DOHH2 (cell line): ENCODE data around the gene RABIF.

Experiments used
- H3F3A ChIP-seq: fragments of 200-600 bp; sonication (generic), shearing (Covaris generic); 2 replicates; pipeline ENCODE4 v1.6.0; 2016; ENCODE audit warnings: antibody characterized with exemption, mild to moderate bottlenecking; ENCODE audit not compliant: control insufficient read depth, insufficient read depth
- H3K27ac ChIP-seq: fragments of 200-600 bp; sonication (generic); 2 replicates; pipeline ENCODE4 v1.5.1; 2014; ENCODE audit warnings: low read depth, mild to moderate bottlenecking, low read length, moderate library complexity
- H3K27me3 ChIP-seq: fragments of 200-600 bp; sonication (generic); 2 replicates; pipeline ENCODE4 v1.6.1; 2014; ENCODE audit warnings: mild to moderate bottlenecking, low read length, mixed read lengths; ENCODE audit not compliant: control insufficient read depth
- H3K36me3 ChIP-seq: fragments of 200-600 bp; sonication (generic); 2 replicates; pipeline ENCODE4 v1.6.1; 2014; ENCODE audit warnings: mild to moderate bottlenecking, low read length, moderate library complexity, mixed read lengths; ENCODE audit not compliant: control insufficient read depth
- H3K4me1 ChIP-seq: fragments of 200-600 bp; sonication (generic); 2 replicates; pipeline ENCODE4 v1.6.1; 2014; ENCODE audit warnings: mild to moderate bottlenecking, low read length, mixed read lengths; ENCODE audit not compliant: control insufficient read depth
- H3K4me2 ChIP-seq: fragments of 200-600 bp; sonication (generic); 2 replicates; pipeline ENCODE4 v1.6.0; 2014; ENCODE audit warnings: mild to moderate bottlenecking, low read length, moderate library complexity
- H3K4me3 ChIP-seq: fragments of 200-600 bp; sonication (generic); 2 replicates; pipeline ENCODE4 v1.5.1; 2014; ENCODE audit warnings: mild to moderate bottlenecking, low read length, mixed read lengths
- H3K79me2 ChIP-seq: fragments of 200-600 bp; sonication (generic); 2 replicates; pipeline ENCODE4 v1.6.1; 2014; ENCODE audit warnings: mild to moderate bottlenecking, low read length, mixed read lengths; ENCODE audit not compliant: control insufficient read depth
- H3K9me2 ChIP-seq: fragments of 200-600 bp; sonication (generic); replicated peaks from 2 replicates; pipeline ENCODE4 v1.6.1; 2014; ENCODE audit warnings: mild to moderate bottlenecking, low read length, mixed read lengths; ENCODE audit not compliant: control insufficient read depth
- H3K9me3 ChIP-seq: fragments of 200-600 bp; sonication (generic); 2 replicates; pipeline ENCODE4 v1.6.1; 2014; ENCODE audit warnings: antibody characterized with exemption, low read length, mixed read lengths; ENCODE audit not compliant: control insufficient read depth, insufficient read depth
- H4K20me1 ChIP-seq: fragments of 200-600 bp; sonication (generic); 2 replicates; pipeline ENCODE4 v1.6.0; 2014; ENCODE audit warnings: low read depth, mild to moderate bottlenecking, antibody characterized with exemption, low read length, moderate library complexity; ENCODE audit not compliant: control insufficient read depth, insufficient read depth
- CTCF ChIP-seq: fragments of 200-600 bp; sonication (generic); IDR thresholded peaks from one replicate; pipeline ENCODE4 v1.5.1; 2014; ENCODE audit warnings: antibody characterized with exemption, mild to moderate bottlenecking, low read depth, low read length; ENCODE audit not compliant: poor library complexity, severe bottlenecking
- EZH2phosphoT487 ChIP-seq: fragments of 200-600 bp; sonication (generic); IDR thresholded peaks from 2 replicates; pipeline ENCODE4 v1.6.1; 2017; ENCODE audit warnings: borderline replicate concordance, mild to moderate bottlenecking, antibody characterized with exemption, low read length, moderate library complexity, mixed read lengths

Gene RABIF

GRCh38 chr1:202901555-202901954, 12.6 kb upstream of the RABIF start:
- Histone ChIP-seq H3K4me2 (no peak overlapping the region), H3K4me1 (no peaks in the 10 kb centered on the region), H3K4me3 (no peak overlapping the region), H3K9me3 (no peaks in the 10 kb centered on the region), H3K27ac (no peak overlapping the region), H3F3A (no peaks in the 10 kb centered on the region), H3K27me3 (no peaks in the 10 kb centered on the region), H3K9me2 (no peaks in the 10 kb centered on the region), H3K36me3 (peaks cover 29% of the 10 kb centered on the region), H4K20me1 (no peaks in the 10 kb centered on the region), H3K79me2 (no peaks in the 10 kb centered on the region)
- no peak for TF ChIP-seq EZH2phosphoT487
- TF ChIP-seq CTCF: no peak

- Histone ChIP-seq H4K20me1 (no peaks in the 10 kb centered on the region), H3K27ac (no peak overlapping the region), H3K4me3 (no peak overlapping the region), H3K79me2 (peaks cover 9% of the 10 kb centered on the region), H3K36me3 (peaks cover 61% of the 10 kb centered on the region), H3K4me2 (no peak overlapping the region), H3K27me3 (no peaks in the 10 kb centered on the region), H3F3A (peaks cover 9% of the 10 kb centered on the region), H3K4me1 (peaks cover 12% of the 10 kb centered on the region), H3K9me3 (no peaks in the 10 kb centered on the region), H3K9me2 (no peaks in the 10 kb centered on the region)
- no peak for TF ChIP-seq EZH2phosphoT487
- no peak for TF ChIP-seq CTCF
Measured at GRCh38 chr1:202892501-202892900, 3.6 kb upstream of the RABIF start.

- H3K27ac ChIP-seq: no peak overlapping the region
- H3K4me1 ChIP-seq: peaks cover 14% of the 10 kb centered on the region
- no peaks in the 10 kb centered on the region for H4K20me1 ChIP-seq
- peaks cover 46% of the 10 kb centered on the region for H3K36me3 ChIP-seq
- H3K4me3 ChIP-seq: no peak overlapping the region
- no peaks in the 10 kb centered on the region for H3K27me3 ChIP-seq
- H3K79me2 ChIP-seq: peaks cover 21% of the 10 kb centered on the region
- no peaks in the 10 kb centered on the region for H3K9me3 ChIP-seq
- H3F3A ChIP-seq: peaks cover 9% of the 10 kb centered on the region
- no peak for TF ChIP-seq CTCF
- no peak for TF ChIP-seq EZH2phosphoT487
- no peaks in the 10 kb centered on the region for H3K9me2 ChIP-seq
- H3K4me2 ChIP-seq: no peak overlapping the region
Measured at GRCh38 chr1:202890392-202890791, 1.4 kb upstream of the RABIF start.

GRCh38 chr1:202888221-202888530, 773 bp downstream of the RABIF start:
- no peak for TF ChIP-seq CTCF
- TF ChIP-seq EZH2phosphoT487: no peak
- Histone ChIP-seq H3K9me3 (no peaks in the 10 kb centered on the region), H4K20me1 (no peaks in the 10 kb centered on the region), H3K4me1 (peaks cover 14% of the 10 kb centered on the region), H3K9me2 (no peaks in the 10 kb centered on the region), H3K36me3 (peaks cover 29% of the 10 kb centered on the region), H3K27me3 (no peaks in the 10 kb centered on the region), H3K79me2 (peaks cover 39% of the 10 kb centered on the region), H3K27ac (peak overlapping the region; percentile 74), H3F3A (peaks cover 9% of the 10 kb centered on the region), H3K4me3 (peak overlapping the region; percentile 83), H3K4me2 (peak overlapping the region; percentile 78)
